SK-N-SH (cell line): ENCODE measurements around the gene DRAP1. TPM values are rescaled to one million over a fixed set of nuclear protein-coding genes. Genes with fewer than 3 reads are reported as not detected.

Source experiments
- CTCF ChIA-PET: fragments of 300-600, 350-600 bp; formaldehyde crosslinking; extraction: SDS; loops from one replicate; lab custom pipeline; 2021; lab: Yijun Ruan, JAX
- POLR2A ChIA-PET: fragments of 350-600 bp; sonication (Branson Sonifier 250); formaldehyde crosslinking; extraction: SDS; loops from one replicate; lab custom pipeline; 2020; ENCODE audit warnings: antibody characterized with exemption, inconsistent platforms; lab: Yijun Ruan, JAX
- DNase-seq: peaks from one replicate; pipeline ENCODE4 v3.0.0; 2012
- H2AFZ ChIP-seq: fragments of 200-600 bp; sonication (generic); 2 replicates; pipeline ENCODE4 v1.8.1; 2016; ENCODE audit warnings: antibody characterized with exemption, mild to moderate bottlenecking, low read depth
- H3F3A ChIP-seq: fragments of 200-600 bp; sonication (generic); replicated peaks from 2 replicates; pipeline ENCODE3; 2016; ENCODE audit warnings: antibody characterized with exemption, mild to moderate bottlenecking; ENCODE audit not compliant: insufficient read depth
- H3K27ac ChIP-seq, 2 experiments: fragments of 200-500 bp in 1 of 2; fragments of 200-600 bp in 1 of 2; sonication (Bioruptor generic) in 1 of 2; sonication (generic), shearing (Covaris generic) in 1 of 2; 2 replicates each; pipeline versions ENCODE4 v1.5.1 to v1.6.1; 2014 to 2016; ENCODE audit warnings: low read depth in 2 of 2, inconsistent platforms in 1 of 2, low read length in 1 of 2, mild to moderate bottlenecking in 1 of 2, mixed read lengths in 1 of 2
- H3K27me3 ChIP-seq: fragments of 200-600 bp; sonication (generic), shearing (Covaris generic); 2 replicates; pipeline ENCODE4 v1.6.1; 2016; ENCODE audit warnings: mixed run types; ENCODE audit not compliant: insufficient read depth
- H3K36me3 ChIP-seq, 2 experiments: fragments of 200-500 bp in 1 of 2; fragments of 200-600 bp in 1 of 2; sonication (Bioruptor generic) in 1 of 2; sonication (generic) in 1 of 2; replicated peaks in 1 of 2; 2 replicates each; pipeline versions ENCODE3 to v1.5.1; 2014 to 2016; ENCODE audit warnings: low read length in 1 of 2, mild to moderate bottlenecking in 1 of 2; ENCODE audit not compliant: insufficient read depth in 2 of 2, control insufficient read depth in 1 of 2
- H3K4me1 ChIP-seq, 2 experiments: fragments of 200-500 bp in 1 of 2; fragments of 200-600 bp in 1 of 2; sonication (Bioruptor generic) in 1 of 2; sonication (generic), shearing (Covaris generic) in 1 of 2; 2 replicates each; pipeline versions ENCODE4 v1.5.1 to v1.6.1; 2014 to 2016; ENCODE audit warnings: low read depth in 1 of 2, low read length in 1 of 2, mixed run types in 1 of 2; ENCODE audit not compliant: insufficient read depth in 2 of 2, control insufficient read depth in 1 of 2
- H3K4me2 ChIP-seq: fragments of 200-600 bp; sonication (generic), shearing (Covaris generic); 2 replicates; pipeline ENCODE4 v1.6.1; 2017; ENCODE audit warnings: mixed run types
- H3K4me3 ChIP-seq, 2 experiments: fragments of 200-500 bp in 1 of 2; fragments of 200-600 bp in 1 of 2; sonication (Bioruptor generic) in 1 of 2; sonication (generic), shearing (Covaris generic) in 1 of 2; 2 replicates each; pipeline versions ENCODE4 v1.5.1 to v1.8.1; 2014 to 2016; ENCODE audit warnings: low read depth in 2 of 2, inconsistent platforms in 1 of 2, low read length in 1 of 2, mild to moderate bottlenecking in 1 of 2, mixed read lengths in 1 of 2, moderate library complexity in 1 of 2
- H3K79me2 ChIP-seq: fragments of 200-600 bp; sonication (generic); 2 replicates; pipeline ENCODE4 v1.8.1; 2017; ENCODE audit warnings: mild to moderate bottlenecking; ENCODE audit not compliant: insufficient read depth
- H3K9ac ChIP-seq: fragments of 200-600 bp; sonication (generic); 2 replicates; pipeline ENCODE4 v1.6.1; 2017; ENCODE audit warnings: mixed run types
- H3K9me2 ChIP-seq: fragments of 200-600 bp; sonication (generic); 2 replicates; pipeline ENCODE4 v1.6.1; 2017; ENCODE audit warnings: mixed run types
- H3K9me3 ChIP-seq: fragments of 200-600 bp; sonication (generic); 2 replicates; pipeline ENCODE4 v1.6.1; 2017; ENCODE audit warnings: mixed run types, mild to moderate bottlenecking, moderate library complexity
- H4K20me1 ChIP-seq: fragments of 200-600 bp; sonication (generic); 2 replicates; pipeline ENCODE4 v1.6.1; 2017; ENCODE audit warnings: mild to moderate bottlenecking, mixed run types; ENCODE audit not compliant: insufficient read depth
- CHD2 ChIP-seq: fragments of 150-350 bp; IDR thresholded peaks from 2 replicates; pipeline ENCODE4 v1.6.1; 2018; ENCODE audit warnings: low read length; ENCODE audit not compliant: partially characterized antibody
- ELF1 ChIP-seq: IDR thresholded peaks from 2 replicates; pipeline ENCODE4 v1.4.0; 2012
- EP300 ChIP-seq, 2 experiments: IDR thresholded peaks; 2 replicates each; pipeline versions ENCODE4 v1.4.0 to v1.6.1; 2012; ENCODE audit warnings: borderline replicate concordance in 1 of 2, low read depth in 1 of 2, low read length in 1 of 2
- FOSL2 ChIP-seq: IDR thresholded peaks from 2 replicates; pipeline ENCODE4 v1.4.0; 2012; ENCODE audit warnings: low read depth, mild to moderate bottlenecking, moderate library complexity, borderline replicate concordance
- FOXJ3 ChIP-seq: sonication (generic); formaldehyde crosslinking; IDR thresholded peaks from 2 replicates; pipeline ENCODE4 v1.5.1; 2020; ENCODE audit warnings: mild to moderate bottlenecking, missing genetic modification reagents
- FOXM1 ChIP-seq: IDR thresholded peaks from 2 replicates; pipeline ENCODE4 v1.4.0; 2012; ENCODE audit warnings: low read depth, mild to moderate bottlenecking
- GABPA ChIP-seq: IDR thresholded peaks from 2 replicates; pipeline ENCODE4 v1.4.0; 2012; ENCODE audit warnings: low read depth, mild to moderate bottlenecking
- GATA2 ChIP-seq: sonication (generic); formaldehyde crosslinking; IDR thresholded peaks from 2 replicates; pipeline ENCODE4 v1.5.0; 2020; ENCODE audit warnings: mild to moderate bottlenecking, missing genetic modification reagents
- JUND ChIP-seq: IDR thresholded peaks from 2 replicates; pipeline ENCODE4 v1.4.0; 2012
- MEF2A ChIP-seq: IDR thresholded peaks from 2 replicates; pipeline ENCODE4 v1.4.0; 2012; ENCODE audit warnings: low read depth, borderline replicate concordance
- NFIC ChIP-seq: IDR thresholded peaks from 2 replicates; pipeline ENCODE4 v1.4.0; 2012; ENCODE audit warnings: borderline replicate concordance
- NRF1 ChIP-seq: IDR thresholded peaks from 2 replicates; pipeline ENCODE4 v1.6.1; 2012; ENCODE audit warnings: low read depth, mild to moderate bottlenecking, low read length
- POLR2AphosphoS5 ChIP-seq: IDR thresholded peaks from 2 replicates; pipeline ENCODE4 v1.6.1; 2012; ENCODE audit warnings: low read depth, low read length
- RAD21 ChIP-seq: IDR thresholded peaks from 2 replicates; pipeline ENCODE4 v1.6.1; 2012; ENCODE audit warnings: mild to moderate bottlenecking, low read length
- RCOR1 ChIP-seq: fragments of 150-350 bp; IDR thresholded peaks from 2 replicates; pipeline ENCODE4 v1.6.1; 2017; ENCODE audit warnings: antibody characterized with exemption, low read length
- RXRA ChIP-seq: IDR thresholded peaks from 2 replicates; pipeline ENCODE4 v1.4.0; 2012; ENCODE audit warnings: low read depth, mild to moderate bottlenecking, borderline replicate concordance
- SIN3A ChIP-seq: IDR thresholded peaks from 2 replicates; pipeline ENCODE4 v1.6.1; 2012; ENCODE audit warnings: low read depth, mild to moderate bottlenecking, low read length, moderate library complexity, borderline replicate concordance
- SMC3 ChIP-seq: IDR thresholded peaks from 2 replicates; pipeline ENCODE4 v1.6.1; 2012; ENCODE audit warnings: low read depth, low read length, improper control_type of control experiment
- TAF1 ChIP-seq: IDR thresholded peaks from 2 replicates; pipeline ENCODE4 v1.6.1; 2012; ENCODE audit warnings: low read depth, mild to moderate bottlenecking, low read length, moderate library complexity, borderline replicate concordance
- TCF12 ChIP-seq: IDR thresholded peaks from 2 replicates; pipeline ENCODE4 v1.4.0; 2012
- TEAD4 ChIP-seq: IDR thresholded peaks from 2 replicates; pipeline ENCODE4 v1.4.0; 2012; ENCODE audit warnings: mild to moderate bottlenecking, borderline replicate concordance; ENCODE audit not compliant: insufficient read depth
- WGBS: methylation state at CpG from one replicate; pipeline ENCODE4 v1.1.6; 2017; ENCODE audit warnings: low lambda C conversion rate; 5-methylcytosine and 5-hydroxymethylcytosine counted together
- polyA plus RNA-seq, 3 experiments: library from polyadenylated mRNA; depleted of rRNA; stranded (reverse); fragments of >200 nt; gene quantifications; 2 replicates each; pipeline ENCODE4 v1.2.3, GENCODE V29; 2012
- TF ChIP-seq, protein P1 (sequence below): IDR thresholded peaks from 2 replicates; pipeline ENCODE4 v1.4.0; 2012; ENCODE audit warnings: low read depth, borderline replicate concordance
- TF ChIP-seq, protein P2 (sequence below): IDR thresholded peaks from 2 replicates; pipeline ENCODE4 v1.4.0; 2012; ENCODE audit warnings: low read depth, borderline replicate concordance
- TF ChIP-seq, protein P3 (sequence below): fragments of 150-350 bp; IDR thresholded peaks from 2 replicates; pipeline ENCODE4 v1.6.1; 2017; ENCODE audit warnings: antibody characterized with exemption, low read length, low read depth, borderline replicate concordance
- TF ChIP-seq, protein P4 (sequence below): IDR thresholded peaks from 2 replicates; pipeline ENCODE4 v1.6.1; 2012; ENCODE audit warnings: mild to moderate bottlenecking, low read depth, low read length, moderate library complexity
- TF ChIP-seq, protein P5 (sequence below): IDR thresholded peaks from 2 replicates; pipeline ENCODE4 v1.4.0; 2012; ENCODE audit warnings: low read depth

Gene DRAP1
- polyA plus RNA-seq, 1 of the 3 experiments (the other 2 are of a cell fraction) = 464 TPM

DNA sequence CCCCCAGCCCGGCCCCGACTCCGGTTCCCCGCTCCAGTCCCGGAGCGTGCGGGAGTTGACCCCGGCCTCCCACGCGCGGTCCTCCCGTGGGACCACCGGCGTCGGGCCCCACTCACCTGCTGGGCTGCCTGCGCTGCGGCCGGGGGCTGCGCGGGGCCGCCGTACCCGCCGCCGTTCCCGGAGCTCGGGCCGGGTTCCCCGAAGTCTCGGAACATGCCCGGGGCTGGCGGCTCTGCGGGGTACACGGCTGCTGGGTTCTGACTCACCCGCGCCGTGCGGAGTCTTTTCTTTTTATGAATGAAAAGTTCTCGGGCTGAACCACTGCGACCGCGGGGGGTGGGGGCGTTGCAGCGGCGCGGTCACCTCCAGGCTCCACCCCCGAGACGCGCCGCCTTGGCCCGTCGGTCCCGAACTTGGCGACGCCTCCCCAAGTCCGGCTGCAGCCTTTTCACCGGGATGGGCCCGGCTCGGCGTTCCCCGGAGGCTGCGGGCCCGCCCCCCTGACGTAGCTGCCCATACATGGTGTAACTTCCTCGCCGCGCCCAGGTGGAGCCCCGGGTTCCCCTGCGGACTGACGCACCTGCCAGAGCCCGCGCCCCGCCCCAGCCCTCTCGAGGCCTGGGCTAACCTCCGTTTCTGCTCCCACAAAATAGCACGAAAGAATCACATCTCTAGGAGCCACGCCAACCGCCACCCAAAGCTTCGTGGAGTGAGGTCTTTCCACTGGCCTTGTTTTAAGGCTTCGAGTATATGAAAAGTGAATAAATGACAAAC, 18.9 kb upstream of the DRAP1 start, which contains the start of gene FOSL1:
TSS of gene FOSL1 (minus strand) at position 264 of the 774 bp plus-strand sequence. CDS start at position 215, 49 bp downstream.
- H2AFZ ChIP-seq = no peak within 1 kb of the TSS
- TF ChIP-seq, protein P1, sequence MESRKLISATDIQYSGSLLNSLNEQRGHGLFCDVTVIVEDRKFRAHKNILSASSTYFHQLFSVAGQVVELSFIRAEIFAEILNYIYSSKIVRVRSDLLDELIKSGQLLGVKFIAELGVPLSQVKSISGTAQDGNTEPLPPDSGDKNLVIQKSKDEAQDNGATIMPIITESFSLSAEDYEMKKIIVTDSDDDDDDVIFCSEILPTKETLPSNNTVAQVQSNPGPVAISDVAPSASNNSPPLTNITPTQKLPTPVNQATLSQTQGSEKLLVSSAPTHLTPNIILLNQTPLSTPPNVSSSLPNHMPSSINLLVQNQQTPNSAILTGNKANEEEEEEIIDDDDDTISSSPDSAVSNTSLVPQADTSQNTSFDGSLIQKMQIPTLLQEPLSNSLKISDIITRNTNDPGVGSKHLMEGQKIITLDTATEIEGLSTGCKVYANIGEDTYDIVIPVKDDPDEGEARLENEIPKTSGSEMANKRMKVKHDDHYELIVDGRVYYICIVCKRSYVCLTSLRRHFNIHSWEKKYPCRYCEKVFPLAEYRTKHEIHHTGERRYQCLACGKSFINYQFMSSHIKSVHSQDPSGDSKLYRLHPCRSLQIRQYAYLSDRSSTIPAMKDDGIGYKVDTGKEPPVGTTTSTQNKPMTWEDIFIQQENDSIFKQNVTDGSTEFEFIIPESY = 0 out of 2 replicates have a peak, but pooled peaks have one; percentile 41
- no peak for TF ChIP-seq MEF2A
- no peak for TF ChIP-seq CHD2
- peak; percentile 52 for TF ChIP-seq JUND
- TF ChIP-seq RCOR1 = no peak
- TF ChIP-seq, protein P2, sequence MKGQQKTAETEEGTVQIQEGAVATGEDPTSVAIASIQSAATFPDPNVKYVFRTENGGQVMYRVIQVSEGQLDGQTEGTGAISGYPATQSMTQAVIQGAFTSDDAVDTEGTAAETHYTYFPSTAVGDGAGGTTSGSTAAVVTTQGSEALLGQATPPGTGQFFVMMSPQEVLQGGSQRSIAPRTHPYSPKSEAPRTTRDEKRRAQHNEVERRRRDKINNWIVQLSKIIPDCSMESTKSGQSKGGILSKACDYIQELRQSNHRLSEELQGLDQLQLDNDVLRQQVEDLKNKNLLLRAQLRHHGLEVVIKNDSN = no peak
- no peak for TF ChIP-seq FOXJ3 (CRISPR knock-in tag)
- no peak for TF ChIP-seq NRF1
- TF ChIP-seq, protein P3, sequence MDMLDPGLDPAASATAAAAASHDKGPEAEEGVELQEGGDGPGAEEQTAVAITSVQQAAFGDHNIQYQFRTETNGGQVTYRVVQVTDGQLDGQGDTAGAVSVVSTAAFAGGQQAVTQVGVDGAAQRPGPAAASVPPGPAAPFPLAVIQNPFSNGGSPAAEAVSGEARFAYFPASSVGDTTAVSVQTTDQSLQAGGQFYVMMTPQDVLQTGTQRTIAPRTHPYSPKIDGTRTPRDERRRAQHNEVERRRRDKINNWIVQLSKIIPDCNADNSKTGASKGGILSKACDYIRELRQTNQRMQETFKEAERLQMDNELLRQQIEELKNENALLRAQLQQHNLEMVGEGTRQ = no peak
- peak; percentile 42; the same call in 1 of the 2 replicates for TF ChIP-seq TCF12
- TF ChIP-seq TAF1 = peak; percentile 95
- no peak for TF ChIP-seq RAD21
- 0 out of 2 replicates have a peak, but pooled peaks have one; percentile 15 for TF ChIP-seq GABPA
- TF ChIP-seq GATA2 (CRISPR knock-in tag) = no peak
- peak; percentile 58; the same call in 1 of the 2 replicates for TF ChIP-seq SIN3A
- TF ChIP-seq ELF1 = no peak
- TF ChIP-seq, protein P4, sequence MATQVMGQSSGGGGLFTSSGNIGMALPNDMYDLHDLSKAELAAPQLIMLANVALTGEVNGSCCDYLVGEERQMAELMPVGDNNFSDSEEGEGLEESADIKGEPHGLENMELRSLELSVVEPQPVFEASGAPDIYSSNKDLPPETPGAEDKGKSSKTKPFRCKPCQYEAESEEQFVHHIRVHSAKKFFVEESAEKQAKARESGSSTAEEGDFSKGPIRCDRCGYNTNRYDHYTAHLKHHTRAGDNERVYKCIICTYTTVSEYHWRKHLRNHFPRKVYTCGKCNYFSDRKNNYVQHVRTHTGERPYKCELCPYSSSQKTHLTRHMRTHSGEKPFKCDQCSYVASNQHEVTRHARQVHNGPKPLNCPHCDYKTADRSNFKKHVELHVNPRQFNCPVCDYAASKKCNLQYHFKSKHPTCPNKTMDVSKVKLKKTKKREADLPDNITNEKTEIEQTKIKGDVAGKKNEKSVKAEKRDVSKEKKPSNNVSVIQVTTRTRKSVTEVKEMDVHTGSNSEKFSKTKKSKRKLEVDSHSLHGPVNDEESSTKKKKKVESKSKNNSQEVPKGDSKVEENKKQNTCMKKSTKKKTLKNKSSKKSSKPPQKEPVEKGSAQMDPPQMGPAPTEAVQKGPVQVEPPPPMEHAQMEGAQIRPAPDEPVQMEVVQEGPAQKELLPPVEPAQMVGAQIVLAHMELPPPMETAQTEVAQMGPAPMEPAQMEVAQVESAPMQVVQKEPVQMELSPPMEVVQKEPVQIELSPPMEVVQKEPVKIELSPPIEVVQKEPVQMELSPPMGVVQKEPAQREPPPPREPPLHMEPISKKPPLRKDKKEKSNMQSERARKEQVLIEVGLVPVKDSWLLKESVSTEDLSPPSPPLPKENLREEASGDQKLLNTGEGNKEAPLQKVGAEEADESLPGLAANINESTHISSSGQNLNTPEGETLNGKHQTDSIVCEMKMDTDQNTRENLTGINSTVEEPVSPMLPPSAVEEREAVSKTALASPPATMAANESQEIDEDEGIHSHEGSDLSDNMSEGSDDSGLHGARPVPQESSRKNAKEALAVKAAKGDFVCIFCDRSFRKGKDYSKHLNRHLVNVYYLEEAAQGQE = 0 out of 2 replicates have a peak, but pooled peaks have one; percentile 31
- TF ChIP-seq SMC3 = no peak
- TF ChIP-seq, protein P5, sequence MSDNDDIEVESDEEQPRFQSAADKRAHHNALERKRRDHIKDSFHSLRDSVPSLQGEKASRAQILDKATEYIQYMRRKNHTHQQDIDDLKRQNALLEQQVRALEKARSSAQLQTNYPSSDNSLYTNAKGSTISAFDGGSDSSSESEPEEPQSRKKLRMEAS = peak; percentile 78
- peak in 1 of 2 experiments; percentile 52; a peak in 1 of 4 replicates for TF ChIP-seq EP300 (IDR thresholded peaks at IDR 0.05; ENCODE audit: borderline replicate concordance in 1 of 2, low read depth in 1 of 2, low read length in 1 of 2)
- peak; percentile 31; the same call in 1 of the 2 replicates for TF ChIP-seq RXRA
- TF ChIP-seq POLR2AphosphoS5 = peak; percentile 97
- TF ChIP-seq FOXM1 = no peak; the same call in 1 of the 2 replicates
- TF ChIP-seq TEAD4 = no peak
- peak; percentile 63; the same call in 1 of the 2 replicates for TF ChIP-seq FOSL2
- TF ChIP-seq NFIC = peak; percentile 29

More for the DNA sequence above, 18.9 kb upstream of the DRAP1 start, which contains the start of gene FOSL1:
- 15% methylated on average over 22 of the region's 80 CpGs for WGBS
- Histone ChIP-seq H3K9me3 (no peaks in the 10 kb centered on the region), H3K9ac (peak within 1 kb of the TSS; percentile 97), H3K27me3 (no peaks in the 10 kb centered on the region), H3K4me3 (peak within 1 kb of the TSS; percentile 59 to 82), H3K27ac (peak within 1 kb of the TSS in 1 of 2 experiments; percentile 95; a peak in 3 of 4 replicates), H3F3A (peaks cover 59% of the 10 kb centered on the region), H3K4me1 (peaks cover 0 to 44% of the 10 kb centered on the region in 2 experiments; a peak in 3 of 4 replicates), H4K20me1 (peaks cover 37% of the 10 kb centered on the region), H3K36me3 (peaks cover 0 to 31% of the 10 kb centered on the region in 2 experiments), H3K9me2 (no peaks in the 10 kb centered on the region), H3K79me2 (peaks cover 86% of the 10 kb centered on the region), H3K4me2 (peak within 1 kb of the TSS; percentile 89)
- ChIA-PET CTCF (interaction anchor here (0.8 to 4.6 kb wide), 8 partner anchors 11 to 360 kb away, joined by 3 to 36 read pairs (median 4); partner anchors contain the start of genes CCDC85B, FIBP and MUS81), POLR2A (interaction anchor here (1.3 kb wide), 1 partner anchor 18 kb away, joined by 4 read pairs; the partner anchor contains the start of gene C11orf68)
- peak; percentile 81 for DNase-seq
